Mucosa of rectum (tissue), 2 donors: Measurements from ENCODE around the gene NPAS1.

Experiments
- H3K27ac ChIP-seq, 2 donors: one replicate each; pipeline ENCODE4 v1.7.0; 2013; ENCODE audit warnings: inconsistent platforms in 2 of 2, low read depth in 2 of 2, low read length in 2 of 2
- H3K27me3 ChIP-seq, 2 donors: one replicate each; pipeline ENCODE4 v1.7.0; 2013; ENCODE audit warnings: low read length in 2 of 2; ENCODE audit not compliant: control insufficient read depth in 2 of 2, insufficient read depth in 2 of 2
- H3K36me3 ChIP-seq, 2 donors: one replicate each; pipeline ENCODE4 v1.7.0; 2013; ENCODE audit warnings: low read length in 2 of 2; ENCODE audit not compliant: control insufficient read depth in 2 of 2, insufficient read depth in 2 of 2
- H3K4me1 ChIP-seq, 2 donors: one replicate each; pipeline ENCODE4 v1.7.0; 2013; ENCODE audit warnings: low read length in 2 of 2, mild to moderate bottlenecking in 1 of 2; ENCODE audit not compliant: control insufficient read depth in 2 of 2, insufficient read depth in 2 of 2
- H3K4me3 ChIP-seq, 2 donors: one replicate each; pipeline ENCODE4 v1.7.0; 2013; ENCODE audit warnings: low read length in 2 of 2
- H3K9ac ChIP-seq, 2 donors: one replicate each; pipeline ENCODE4 v1.7.0; 2013; ENCODE audit warnings: low read length in 2 of 2, low read depth in 1 of 2, mild to moderate bottlenecking in 1 of 2
- H3K9me3 ChIP-seq, 2 donors: one replicate each; pipeline ENCODE4 v1.7.0; 2013; ENCODE audit warnings: low read length in 2 of 2; ENCODE audit not compliant: control insufficient read depth in 2 of 2
- donor health status: healthy.
- donor health status: Normal muscosa, but diverticular disease.

Gene NPAS1

GRCh38 chr19:47018923-47019322 lies 714 bp upstream of the NPAS1 start:
- H3K27me3 ChIP-seq = peaks cover 32 to 40% of the 10 kb centered on the region in 2 donors
- no peak overlapping the region for H3K27ac ChIP-seq
- H3K36me3 ChIP-seq = no peaks in the 10 kb centered on the region
- no peak overlapping the region for H3K9ac ChIP-seq
- no peak overlapping the region for H3K4me3 ChIP-seq
- H3K9me3 ChIP-seq = no peaks in the 10 kb centered on the region
- peaks cover 2 to 11% of the 10 kb centered on the region in 2 donors for H3K4me1 ChIP-seq

GRCh38 chr19:47020132-47020805 lies 632 bp downstream of the NPAS1 start:
- Histone ChIP-seq H3K9ac (no peak overlapping the region), H3K27me3 (peaks cover 39 to 40% of the 10 kb centered on the region in 2 donors), H3K36me3 (no peaks in the 10 kb centered on the region), H3K9me3 (no peaks in the 10 kb centered on the region), H3K27ac (no peak overlapping the region), H3K4me3 (no peak overlapping the region), H3K4me1 (peaks cover 2 to 11% of the 10 kb centered on the region in 2 donors)

GRCh38 chr19:47020992-47021496 lies 1.4 kb downstream of the NPAS1 start:
- Histone ChIP-seq H3K9ac (no peak overlapping the region), H3K9me3 (no peaks in the 10 kb centered on the region), H3K4me3 (no peak overlapping the region), H3K36me3 (no peaks in the 10 kb centered on the region), H3K4me1 (peaks cover 2 to 11% of the 10 kb centered on the region in 2 donors), H3K27ac (no peak overlapping the region), H3K27me3 (peaks cover 42 to 43% of the 10 kb centered on the region in 2 donors)

GRCh38 chr19:47021536-47022139 lies 2.0 kb downstream of the NPAS1 start:
- peaks cover 2 to 11% of the 10 kb centered on the region in 2 donors for H3K4me1 ChIP-seq
- no peak overlapping the region for H3K4me3 ChIP-seq
- H3K36me3 ChIP-seq = no peaks in the 10 kb centered on the region
- H3K27ac ChIP-seq = no peak overlapping the region
- H3K9ac ChIP-seq = no peak overlapping the region
- H3K27me3 ChIP-seq = peaks cover 46 to 48% of the 10 kb centered on the region in 2 donors
- H3K9me3 ChIP-seq = no peaks in the 10 kb centered on the region

GRCh38 chr19:47022140-47022536 lies 2.5 kb downstream of the NPAS1 start:
- no peaks in the 10 kb centered on the region for H3K36me3 ChIP-seq
- no peak overlapping the region for H3K4me3 ChIP-seq
- peaks cover 2 to 11% of the 10 kb centered on the region in 2 donors for H3K4me1 ChIP-seq
- peaks cover 46 to 48% of the 10 kb centered on the region in 2 donors for H3K27me3 ChIP-seq
- H3K9me3 ChIP-seq = no peaks in the 10 kb centered on the region
- no peak overlapping the region for H3K27ac ChIP-seq
- H3K9ac ChIP-seq = no peak overlapping the region

GRCh38 chr19:47022541-47023447 lies 3.2 kb downstream of the NPAS1 start:
- Histone ChIP-seq H3K27me3 (peaks cover 48 to 51% of the 10 kb centered on the region in 2 donors), H3K4me3 (no peak overlapping the region), H3K9ac (no peak overlapping the region), H3K9me3 (no peaks in the 10 kb centered on the region), H3K4me1 (peaks cover 2 to 11% of the 10 kb centered on the region in 2 donors), H3K36me3 (no peaks in the 10 kb centered on the region), H3K27ac (no peak overlapping the region)

GRCh38 chr19:47023448-47023794 lies 3.8 kb downstream of the NPAS1 start:
- H3K4me1 ChIP-seq = peaks cover 2 to 11% of the 10 kb centered on the region in 2 donors
- H3K4me3 ChIP-seq = no peak overlapping the region
- H3K9me3 ChIP-seq = no peaks in the 10 kb centered on the region
- H3K9ac ChIP-seq = no peak overlapping the region
- H3K36me3 ChIP-seq = no peaks in the 10 kb centered on the region
- peaks cover 48 to 53% of the 10 kb centered on the region in 2 donors for H3K27me3 ChIP-seq
- H3K27ac ChIP-seq = no peak overlapping the region

- H3K4me1 ChIP-seq = peaks cover 1 to 11% of the 10 kb centered on the region in 2 donors
- H3K36me3 ChIP-seq = no peaks in the 10 kb centered on the region
- no peak overlapping the region for H3K4me3 ChIP-seq
- no peak overlapping the region for H3K27ac ChIP-seq
- no peaks in the 10 kb centered on the region for H3K9me3 ChIP-seq
- H3K27me3 ChIP-seq = peaks cover 45 to 48% of the 10 kb centered on the region in 2 donors
- no peak overlapping the region for H3K9ac ChIP-seq
Observed at GRCh38 chr19:47024502-47024901, 4.9 kb downstream of the NPAS1 start.

- Histone ChIP-seq H3K4me1 (peaks cover 0 to 2% of the 10 kb centered on the region in 2 donors), H3K4me3 (no peak overlapping the region), H3K9me3 (no peaks in the 10 kb centered on the region), H3K27me3 (peaks cover 38 to 41% of the 10 kb centered on the region in 2 donors), H3K9ac (no peak overlapping the region), H3K36me3 (no peaks in the 10 kb centered on the region), H3K27ac (no peak overlapping the region)
Observed at GRCh38 chr19:47026156-47026555, 6.5 kb downstream of the NPAS1 start.

- H3K4me1 ChIP-seq = no peaks in the 10 kb centered on the region
- no peak overlapping the region for H3K9ac ChIP-seq
- peaks cover 31 to 33% of the 10 kb centered on the region in 2 donors for H3K27me3 ChIP-seq
- no peaks in the 10 kb centered on the region for H3K9me3 ChIP-seq
- no peak overlapping the region for H3K4me3 ChIP-seq
- H3K27ac ChIP-seq = no peak overlapping the region
- no peaks in the 10 kb centered on the region for H3K36me3 ChIP-seq
Observed at GRCh38 chr19:47026889-47027288, 7.3 kb downstream of the NPAS1 start.
